HCEC 1CT (cell line): ENCODE measurements around the gene ID4.

Experiments used
- DNase-seq: peaks from one replicate; pipeline ENCODE4 v3.0.0-alpha.2; 2017

Gene ID4

GRCh38 chr6:19836799-19837510 is at the start of gene ID4:
Gene ID4, plus strand, starts transcription at chr6:19837370. Its CDS starts 385 bp downstream, at chr6:19837755.
- DNase-seq = no peak

GRCh38 chr6:19788686-19789085 is 48.5 kb upstream of the ID4 start:
- no peak for DNase-seq

- DNase-seq = no peak
Observed at GRCh38 chr6:19789100-19789803, 47.9 kb upstream of the ID4 start.

GRCh38 chr6:19791267-19791666 is 45.9 kb upstream of the ID4 start:
- DNase-seq = no peak

- DNase-seq = no peak
Observed at GRCh38 chr6:19795211-19795610, 42.0 kb upstream of the ID4 start.

GRCh38 chr6:19796452-19796851 is 40.7 kb upstream of the ID4 start:
- DNase-seq = no peak

GRCh38 chr6:19798362-19798761 is 38.8 kb upstream of the ID4 start:
- no peak for DNase-seq

GRCh38 chr6:19802656-19803055 is 34.5 kb upstream of the ID4 start:
- no peak for DNase-seq

- DNase-seq = no peak
Observed at GRCh38 chr6:19803331-19804204, 33.6 kb upstream of the ID4 start.

- peak; percentile 95 for DNase-seq
Observed at GRCh38 chr6:19804205-19805128, 32.7 kb upstream of the ID4 start.

GRCh38 chr6:19805129-19805481 is 32.1 kb upstream of the ID4 start:
- DNase-seq = no peak

GRCh38 chr6:19806971-19807396 is 30.2 kb upstream of the ID4 start:
- no peak for DNase-seq

GRCh38 chr6:19811397-19812079 is 25.6 kb upstream of the ID4 start:
- DNase-seq = no peak

GRCh38 chr6:19812512-19813119 is 24.6 kb upstream of the ID4 start:
- DNase-seq = peak; percentile 28

- DNase-seq = no peak
Observed at GRCh38 chr6:19818805-19819204, 18.4 kb upstream of the ID4 start.

GRCh38 chr6:19824058-19824807 is 12.9 kb upstream of the ID4 start:
- no peak for DNase-seq

GRCh38 chr6:19827247-19827646 is 9.9 kb upstream of the ID4 start:
- no peak for DNase-seq

- DNase-seq = no peak
Observed at GRCh38 chr6:19827903-19828302, 9.3 kb upstream of the ID4 start.

- no peak for DNase-seq
Observed at GRCh38 chr6:19830171-19830570, 7.0 kb upstream of the ID4 start.

- no peak for DNase-seq
Observed at GRCh38 chr6:19831358-19831757, 5.8 kb upstream of the ID4 start.

- DNase-seq = no peak
Observed at GRCh38 chr6:19833947-19834346, 3.2 kb upstream of the ID4 start.
